Measurements from ENCODE around the gene PFDN4.
"Not testable (repeated sequence)": the region's sequence is repeated elsewhere in the genome, so short reads cannot be mapped to it uniquely, and the experiment has no call there.

PFDN4 gene

DNA sequence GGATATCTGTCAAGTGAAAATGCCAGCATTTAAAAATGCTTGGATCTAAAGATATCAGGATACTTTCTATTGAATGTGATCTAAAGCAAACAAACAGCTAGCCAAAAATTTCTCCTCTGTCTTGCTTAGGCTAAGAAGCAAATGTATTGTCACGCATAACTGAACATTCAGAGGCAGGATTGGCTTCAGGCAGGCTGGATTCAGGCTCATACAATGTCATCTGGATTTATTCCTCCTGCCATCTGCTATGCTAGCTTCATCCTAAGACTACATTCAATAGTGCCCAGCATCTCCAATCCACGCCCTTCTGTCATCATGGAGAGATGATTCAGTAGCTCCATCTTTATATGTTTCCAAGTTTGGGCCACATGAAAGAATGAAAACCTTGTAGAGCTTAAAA lies 27.1 kb downstream of the PFDN4 start:
- Histone ChIP-seq H3K4me3 (ENCODE audit: insufficient read depth, low read length, poor library complexity, severe bottlenecking) (no peak overlapping the region), H3F3A (ENCODE audit: insufficient read depth) (no peaks in the 10 kb centered on the region), H3K4me2 (ENCODE audit: low read depth, low read length, poor library complexity, severe bottlenecking) (no peak overlapping the region), H3K36me3 (ENCODE audit: low read length) (no peaks in the 10 kb centered on the region), H3K79me2 (ENCODE audit: insufficient read depth, low read length) (no peaks in the 10 kb centered on the region), H3K9me3 (ENCODE audit: insufficient read depth, low read length) (no peaks in the 10 kb centered on the region), H2AFZ (ENCODE audit: low read depth, low read length, severe bottlenecking) (no peak overlapping the region), H3K9me2 (replicated peaks; ENCODE audit: insufficient read depth, low read length) (no peaks in the 10 kb centered on the region), H3K27me3 (ENCODE audit: low read length) (no peaks in the 10 kb centered on the region), H4K20me1 (ENCODE audit: low read depth, low read length) (no peaks in the 10 kb centered on the region), H3K9ac (ENCODE audit: low read length) (no peak overlapping the region), H3K27ac (ENCODE audit: low read depth, low read length) (no peak overlapping the region)
- no peak for TF ChIP-seq EZH2phosphoT487 (conservative IDR thresholded peaks at IDR 0.05; ENCODE audit: low read length)
- TF ChIP-seq CTCF (IDR thresholded peaks at IDR 0.05; ENCODE audit: insufficient read depth, low read length, poor library complexity, severe bottlenecking) = no peak

DNA sequence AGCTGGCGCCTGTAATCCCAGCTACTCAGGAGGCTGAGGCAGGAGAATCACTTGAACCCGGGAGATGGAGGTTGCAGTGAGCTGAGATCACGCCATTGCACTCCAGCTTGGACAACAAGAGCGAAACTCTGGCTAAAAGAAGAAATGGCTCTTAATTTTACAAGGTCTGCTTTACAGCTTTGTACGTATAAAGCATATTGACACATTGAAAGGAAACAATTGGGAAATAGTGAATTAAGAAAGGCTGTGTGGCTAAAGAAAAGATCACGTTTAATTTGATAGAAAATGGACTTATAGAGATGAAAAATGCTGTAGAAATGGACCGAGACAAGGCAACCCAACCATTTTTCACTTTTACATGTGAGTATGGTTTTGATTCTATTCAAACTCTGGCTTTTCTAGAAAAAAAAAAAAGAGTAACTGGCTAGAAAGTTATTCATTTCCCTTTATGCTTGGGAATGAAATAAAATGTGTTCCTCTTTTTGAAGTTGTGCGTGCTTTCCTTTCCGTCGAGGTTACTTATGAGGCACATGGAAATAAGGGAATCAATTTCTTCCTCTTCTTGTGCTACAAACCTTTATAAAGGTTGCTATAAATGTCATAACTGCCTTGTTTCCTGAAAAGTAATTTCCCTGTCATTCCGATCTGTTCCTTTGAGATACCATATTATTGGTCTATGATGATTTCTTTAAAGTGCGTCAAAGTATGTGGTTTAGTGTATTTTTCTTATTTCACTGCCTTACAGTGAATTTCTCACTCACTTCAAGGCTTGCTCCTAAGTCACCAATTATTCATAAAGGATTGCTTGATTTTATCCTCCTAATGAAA lies 29.4 kb downstream of the PFDN4 start:
- no peaks in the 10 kb centered on the region for H3K9me3 ChIP-seq (ENCODE audit: insufficient read depth, low read length)
- no peak for TF ChIP-seq CTCF (IDR thresholded peaks at IDR 0.05; ENCODE audit: insufficient read depth, low read length, poor library complexity, severe bottlenecking)
- no peak for TF ChIP-seq EZH2phosphoT487 (conservative IDR thresholded peaks at IDR 0.05; ENCODE audit: low read length)
- no peaks in the 10 kb centered on the region for H3K36me3 ChIP-seq (ENCODE audit: low read length)
- H3F3A ChIP-seq (ENCODE audit: insufficient read depth) = no peaks in the 10 kb centered on the region
- H3K9me2 ChIP-seq (replicated peaks; ENCODE audit: insufficient read depth, low read length) = no peaks in the 10 kb centered on the region
- H3K27ac ChIP-seq (ENCODE audit: low read depth, low read length) = no peak overlapping the region
- H3K79me2 ChIP-seq (ENCODE audit: insufficient read depth, low read length) = no peaks in the 10 kb centered on the region
- no peak overlapping the region for H3K4me3 ChIP-seq (ENCODE audit: insufficient read depth, low read length, poor library complexity, severe bottlenecking)
- H4K20me1 ChIP-seq (ENCODE audit: low read depth, low read length) = no peaks in the 10 kb centered on the region
- no peak overlapping the region for H3K4me2 ChIP-seq (ENCODE audit: low read depth, low read length, poor library complexity, severe bottlenecking)
- no peak overlapping the region for H2AFZ ChIP-seq (ENCODE audit: low read depth, low read length, severe bottlenecking)
- no peak overlapping the region for H3K9ac ChIP-seq (ENCODE audit: low read length)
- H3K27me3 ChIP-seq (ENCODE audit: low read length) = no peaks in the 10 kb centered on the region

DNA sequence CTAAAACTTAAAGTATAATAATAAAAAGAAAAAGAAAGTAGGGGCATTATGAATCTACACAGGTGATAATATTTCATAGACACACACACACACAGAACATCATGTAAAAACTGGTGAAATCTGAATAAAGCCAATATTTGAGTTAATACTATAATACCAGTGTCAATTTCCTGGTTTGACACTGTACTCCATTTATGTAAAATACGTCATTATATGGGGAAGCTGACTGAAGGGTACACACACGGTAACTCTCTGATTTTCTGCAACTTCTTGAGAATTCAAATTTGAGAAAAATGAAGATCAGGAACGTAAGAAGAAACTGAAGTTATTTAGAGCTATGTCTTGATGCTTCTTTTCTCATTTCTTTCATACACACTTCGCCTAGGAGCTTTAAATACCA lies 36.2 kb downstream of the PFDN4 start:
- Histone ChIP-seq H3K4me2 (ENCODE audit: low read depth, low read length, poor library complexity, severe bottlenecking) (no peak overlapping the region), H3K9me2 (replicated peaks; ENCODE audit: insufficient read depth, low read length) (no peaks in the 10 kb centered on the region), H3K27me3 (ENCODE audit: low read length) (no peaks in the 10 kb centered on the region), H3K9ac (ENCODE audit: low read length) (no peak overlapping the region), H2AFZ (ENCODE audit: low read depth, low read length, severe bottlenecking) (no peak overlapping the region), H3F3A (ENCODE audit: insufficient read depth) (no peaks in the 10 kb centered on the region), H3K79me2 (ENCODE audit: insufficient read depth, low read length) (no peaks in the 10 kb centered on the region), H3K9me3 (ENCODE audit: insufficient read depth, low read length) (no peaks in the 10 kb centered on the region), H3K36me3 (ENCODE audit: low read length) (no peaks in the 10 kb centered on the region), H4K20me1 (ENCODE audit: low read depth, low read length) (no peaks in the 10 kb centered on the region), H3K27ac (ENCODE audit: low read depth, low read length) (no peak overlapping the region), H3K4me3 (ENCODE audit: insufficient read depth, low read length, poor library complexity, severe bottlenecking) (no peak overlapping the region)
- TF ChIP-seq CTCF (IDR thresholded peaks at IDR 0.05; ENCODE audit: insufficient read depth, low read length, poor library complexity, severe bottlenecking) (no peak), EZH2phosphoT487 (conservative IDR thresholded peaks at IDR 0.05; ENCODE audit: low read length) (no peak)

DNA sequence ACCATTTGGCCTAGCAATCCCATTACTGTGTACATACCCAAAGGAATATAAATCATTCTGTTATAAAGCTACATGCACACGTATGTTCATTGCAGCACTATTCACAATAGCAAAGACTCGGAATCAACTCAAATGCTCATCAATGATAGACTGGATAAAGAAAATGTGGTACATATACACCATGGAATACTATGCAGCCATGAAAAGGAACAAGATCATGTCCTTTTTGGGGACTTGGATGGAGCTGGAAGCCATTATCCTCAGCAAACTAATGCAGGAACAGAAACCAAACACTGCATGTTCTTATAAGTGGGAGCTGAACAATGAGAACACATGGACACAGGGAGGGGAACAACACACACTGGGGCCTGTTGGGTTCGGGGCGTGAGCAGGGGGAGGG lies 40.8 kb downstream of the PFDN4 start:
- H3K27ac ChIP-seq (ENCODE audit: low read depth, low read length); H3K9ac ChIP-seq (ENCODE audit: low read length); H3K9me2 ChIP-seq (replicated peaks; ENCODE audit: insufficient read depth, low read length); H3K9me3 ChIP-seq (ENCODE audit: insufficient read depth, low read length); H3K79me2 ChIP-seq (ENCODE audit: insufficient read depth, low read length); H3K36me3 ChIP-seq (ENCODE audit: low read length); H4K20me1 ChIP-seq (ENCODE audit: low read depth, low read length); H3K4me3 ChIP-seq (ENCODE audit: insufficient read depth, low read length, poor library complexity, severe bottlenecking); H3F3A ChIP-seq (ENCODE audit: insufficient read depth); H3K4me2 ChIP-seq (ENCODE audit: low read depth, low read length, poor library complexity, severe bottlenecking); H2AFZ ChIP-seq (ENCODE audit: low read depth, low read length, severe bottlenecking); H3K27me3 ChIP-seq (ENCODE audit: low read length): not testable (repeated sequence)
